Stimulated activated CD4-positive, alpha-beta T cell treated with anti-CD3 and anti-CD28 coated beads, Interleukin-2, amount 100 ng/mL, for 48 hours (primary cell): ENCODE results near the gene NLGN1.
"Not testable (repeated sequence)": the region's sequence is repeated elsewhere in the genome, so short reads cannot be mapped to it uniquely, and the experiment has no call there.

Experiments used
- DNase-seq, 2 donors: peaks; one replicate each; pipeline ENCODE4 v3.0.0-alpha.2; 2020

The NLGN1 gene

GRCh38 chr3:173568623-173569022 lies 171.1 kb downstream of the NLGN1 start:
- no peak for DNase-seq

GRCh38 chr3:173583496-173583895 lies 186.0 kb downstream of the NLGN1 start:
- DNase-seq: no peak

GRCh38 chr3:173584093-173584837 lies 186.7 kb downstream of the NLGN1 start:
- no peak for DNase-seq

- no peak for DNase-seq
Measured at GRCh38 chr3:173584838-173585831, 187.6 kb downstream of the NLGN1 start.

- DNase-seq: no peak
Measured at GRCh38 chr3:173586166-173586565, 188.6 kb downstream of the NLGN1 start.

- no peak for DNase-seq
Measured at GRCh38 chr3:173587055-173587454, 189.5 kb downstream of the NLGN1 start.

GRCh38 chr3:173588556-173588955 lies 191.0 kb downstream of the NLGN1 start:
- no peak for DNase-seq

- DNase-seq: no peak
Measured at GRCh38 chr3:173589116-173589515, 191.6 kb downstream of the NLGN1 start.

- no peak for DNase-seq
Measured at GRCh38 chr3:173591401-173591800, 193.9 kb downstream of the NLGN1 start.

GRCh38 chr3:173594881-173595280 lies 197.3 kb downstream of the NLGN1 start:
- not testable (repeated sequence) for DNase-seq

- DNase-seq: no peak
Measured at GRCh38 chr3:173599673-173600072, 202.1 kb downstream of the NLGN1 start.

GRCh38 chr3:173614522-173614921 lies 217.0 kb downstream of the NLGN1 start:
- no peak for DNase-seq

- no peak for DNase-seq
Measured at GRCh38 chr3:173615661-173616060, 218.1 kb downstream of the NLGN1 start.

GRCh38 chr3:173617490-173617889 lies 219.9 kb downstream of the NLGN1 start:
- no peak for DNase-seq

- DNase-seq: no peak
Measured at GRCh38 chr3:173618148-173618547, 220.6 kb downstream of the NLGN1 start.

GRCh38 chr3:173618703-173619102 lies 221.2 kb downstream of the NLGN1 start:
- no peak for DNase-seq

- no peak for DNase-seq
Measured at GRCh38 chr3:173622166-173622565, 224.6 kb downstream of the NLGN1 start.

GRCh38 chr3:173624086-173624485 lies 226.5 kb downstream of the NLGN1 start:
- DNase-seq: no peak

GRCh38 chr3:173630849-173631248 lies 233.3 kb downstream of the NLGN1 start:
- DNase-seq: no peak

- DNase-seq: no peak
Measured at GRCh38 chr3:173632945-173633344, 235.4 kb downstream of the NLGN1 start.

GRCh38 chr3:173635826-173636225 lies 238.3 kb downstream of the NLGN1 start:
- DNase-seq: no peak

GRCh38 chr3:173639098-173639497 lies 241.6 kb downstream of the NLGN1 start:
- no peak for DNase-seq

- DNase-seq: no peak
Measured at GRCh38 chr3:173641696-173642095, 244.2 kb downstream of the NLGN1 start.
